Measurements from ENCODE around the gene DLEC1.

- TF ChIP-seq CTCF (IDR thresholded peaks at IDR 0.05; ENCODE audit: insufficient read depth, low read length, poor library complexity, severe bottlenecking) (no peak), EZH2phosphoT487 (conservative IDR thresholded peaks at IDR 0.05; ENCODE audit: low read length) (no peak)
Observed at GRCh38 chr3:38086496-38086895, 47.5 kb downstream of the DLEC1 start.

Measured in SU-DHL-6 (cell line).